ENCODE measurements around the gene MYL12B.
A peak's percentile ranks its signal among the peaks of the same experiment; 100 is the strongest.

Gene MYL12B

GRCh38 chr18:3236470-3236869 is 25.5 kb upstream of the MYL12B start:
- no peak for DNase-seq

GRCh38 chr18:3238742-3239141 is 23.2 kb upstream of the MYL12B start:
- DNase-seq = no peak

- no peak for DNase-seq
These were observed 16.8 kb upstream of the MYL12B start for GRCh38 chr18:3245185-3245564.

- peak; percentile 31 for DNase-seq
These were observed 15.9 kb upstream of the MYL12B start for GRCh38 chr18:3245853-3246634.

GRCh38 chr18:3246635-3247239 is 15.2 kb upstream of the MYL12B start:
- DNase-seq = no peak

- peak; percentile 78 for DNase-seq
These were observed 14.5 kb upstream of the MYL12B start, which contains the start of gene MYL12A for GRCh38 chr18:3247240-3248061. TSS of gene MYL12A (plus strand) at chr18:3247801. CDS start at chr18:3253248, 5,447 bp downstream.

- no peak for DNase-seq
These were observed 13.8 kb upstream of the MYL12B start for GRCh38 chr18:3248062-3248657.

- DNase-seq = no peak
These were observed 13.1 kb upstream of the MYL12B start for GRCh38 chr18:3248658-3249359.

GRCh38 chr18:3250237-3251107 is 11.5 kb upstream of the MYL12B start:
- no peak for DNase-seq

- DNase-seq = no peak
These were observed 10.5 kb upstream of the MYL12B start for GRCh38 chr18:3251249-3251962.

- no peak for DNase-seq
These were observed 10.0 kb upstream of the MYL12B start for GRCh38 chr18:3251963-3252277.

- DNase-seq = no peak
These were observed 9.1 kb upstream of the MYL12B start for GRCh38 chr18:3252843-3253242.

- DNase-seq = no peak
These were observed 7.2 kb upstream of the MYL12B start for GRCh38 chr18:3254725-3255124.

- DNase-seq = no peak
These were observed 6.2 kb upstream of the MYL12B start for GRCh38 chr18:3255611-3256165.

GRCh38 chr18:3256693-3257626 is 5.0 kb upstream of the MYL12B start:
- DNase-seq = no peak

- DNase-seq = no peak
These were observed 4.3 kb upstream of the MYL12B start for GRCh38 chr18:3257627-3258120.

- DNase-seq = no peak
These were observed 949 bp upstream of the MYL12B start for GRCh38 chr18:3260995-3261372.

GRCh38 chr18:3262234-3263131 is 550 bp downstream of the MYL12B start:
- DNase-seq = no peak
